GM12878 (cell line): Measurements from ENCODE around the gene LKAAEAR1. TPM values are rescaled to one million over a fixed set of nuclear protein-coding genes. Genes with fewer than 3 reads are reported as not detected.
A peak's percentile ranks its signal among the peaks of the same experiment; 100 is the strongest.

Source experiments
- ATAC-seq: fragments of 200-7000 bp; cut with Tn5 transposase; 3 replicates; pipeline ENCODE4 v1.9.1; 2020; ENCODE audit warnings: mild to moderate bottlenecking, moderate library complexity
- BruUV-seq: library from RNA; stranded (reverse); fragments of 400-500 nt; replicated peaks from 2 replicates; lab custom pipeline; 2021; lab: Mats Ljungman, UMichigan
- CTCF ChIA-PET: fragments of 300-600 bp; sonication (Branson Sonifier 250); formaldehyde crosslinking; extraction: SDS; loops from one replicate; lab custom pipeline; 2021; ENCODE audit warnings: inconsistent platforms; lab: Yijun Ruan, JAX
- POLR2A ChIA-PET: fragments of 350-600 bp; formaldehyde crosslinking; extraction: SDS; loops from one replicate; lab custom pipeline; 2021; ENCODE audit warnings: inconsistent platforms; lab: Charles Lee
- RAD21 ChIA-PET: fragments of 300-600 bp; sonication (Branson Sonifier 250); formaldehyde crosslinking; loops from one replicate; lab custom pipeline; 2023; ENCODE audit warnings: antibody characterized with exemption; ENCODE audit not compliant: unreplicated experiment; lab: Charles Lee
- SMC1A ChIA-PET: fragments of 300-600 bp; sonication (Branson Sonifier 250); formaldehyde crosslinking; loops from one replicate; lab custom pipeline; 2023; ENCODE audit not compliant: unreplicated experiment, uncharacterized antibody; lab: Charles Lee
- DNase-seq: peaks from one replicate; pipeline ENCODE4 v3.0.0-alpha.2; 2011; ENCODE audit warnings: low read depth, low spot score
- FAIRE-seq: peaks from 3 replicates; lab custom pipeline; 2011; peaks lifted over from hg19 to GRCh38; lab: Jason Lieb, UNC
- H2AFZ ChIP-seq: 2 replicates; pipeline ENCODE4 v1.6.0; 2011; ENCODE audit warnings: low read depth, low read length, control low read depth; ENCODE audit not compliant: control insufficient read depth
- H3K27ac ChIP-seq: 2 replicates; pipeline ENCODE4 v1.5.1; 2011; ENCODE audit warnings: control low read depth; ENCODE audit not compliant: control insufficient read depth, insufficient read depth
- H3K27me3 ChIP-seq, 2 experiments: replicated peaks in 1 of 2; 2 replicates each; pipeline versions ENCODE4 v1.6.0 to v1.6.1; 2011; ENCODE audit warnings: low read length in 1 of 2; ENCODE audit not compliant: control insufficient read depth in 2 of 2, insufficient read depth in 2 of 2
- H3K36me3 ChIP-seq, 2 experiments: 2 replicates each; pipeline ENCODE4 v1.5.1; 2011; ENCODE audit warnings: low read length in 1 of 2; ENCODE audit not compliant: control insufficient read depth in 2 of 2, insufficient read depth in 2 of 2
- H3K4me1 ChIP-seq: 2 replicates; pipeline ENCODE4 v1.6.1; 2011; ENCODE audit warnings: mild to moderate bottlenecking, low read length, moderate library complexity, mixed read lengths; ENCODE audit not compliant: control insufficient read depth, insufficient read depth
- H3K4me2 ChIP-seq: 2 replicates; pipeline ENCODE4 v1.6.0; 2011; ENCODE audit warnings: control low read depth; ENCODE audit not compliant: control insufficient read depth, insufficient read depth
- H3K4me3 ChIP-seq: fragments of 200-600 bp; sonication (generic); 2 replicates; pipeline ENCODE4 v1.5.1; 2016
- H3K79me2 ChIP-seq: 2 replicates; pipeline ENCODE4 v1.6.0; 2011; ENCODE audit warnings: low read length; ENCODE audit not compliant: control insufficient read depth, insufficient read depth
- H3K9ac ChIP-seq: 2 replicates; pipeline ENCODE4 v1.8.0; 2011; ENCODE audit warnings: low read length, control low read depth, mixed read lengths; ENCODE audit not compliant: control insufficient read depth, insufficient read depth
- H3K9me3 ChIP-seq: replicated peaks from 3 replicates; pipeline ENCODE4 v1.5.1; 2011; ENCODE audit warnings: mild to moderate bottlenecking, low read length; ENCODE audit not compliant: control insufficient read depth, insufficient read depth
- H4K20me1 ChIP-seq: 2 replicates; pipeline ENCODE4 v1.6.0; 2011; ENCODE audit not compliant: control insufficient read depth, insufficient read depth
- CEBPB ChIP-seq, 2 experiments: fragments of 150-350 bp in 1 of 2; IDR thresholded peaks; 2 replicates each; pipeline ENCODE4 v1.6.1; 2012 to 2014; ENCODE audit warnings: low read depth in 2 of 2, low read length in 2 of 2, borderline replicate concordance in 1 of 2, inconsistent platforms in 1 of 2
- GATAD2B ChIP-seq: fragments of 450-650 bp; conservative IDR thresholded peaks from 2 replicates; pipeline ENCODE4 v1.6.1; 2017; ENCODE audit warnings: low read depth, mild to moderate bottlenecking, moderate library complexity
- HCFC1 ChIP-seq: fragments of 150-350 bp; IDR thresholded peaks from 2 replicates; pipeline ENCODE4 v1.6.1; 2014; ENCODE audit warnings: low read length
- IKZF1 ChIP-seq: fragments of 450-650 bp; conservative IDR thresholded peaks from 2 replicates; pipeline ENCODE4 v1.6.1; 2017; ENCODE audit warnings: antibody characterized with exemption, mild to moderate bottlenecking
- IRF3 ChIP-seq: fragments of 450-650 bp; IDR thresholded peaks from 2 replicates; pipeline ENCODE4 v1.6.1; 2014; ENCODE audit warnings: mild to moderate bottlenecking
- JUND ChIP-seq: IDR thresholded peaks from 2 replicates; pipeline ENCODE4 v1.6.1; 2012; ENCODE audit warnings: low read depth, mild to moderate bottlenecking, low read length, improper control_type of control experiment, moderate library complexity
- MTA2 ChIP-seq: fragments of 450-650 bp; IDR thresholded peaks from 2 replicates; pipeline ENCODE4 v1.6.1; 2016; ENCODE audit warnings: low read depth, mild to moderate bottlenecking, moderate library complexity
- NR2F1 ChIP-seq: fragments of 450-650 bp; conservative IDR thresholded peaks from 2 replicates; pipeline ENCODE4 v1.6.1; 2017; ENCODE audit warnings: mild to moderate bottlenecking
- SREBF2 ChIP-seq: IDR thresholded peaks from 2 replicates; pipeline ENCODE4 v1.6.1; 2012; ENCODE audit warnings: mild to moderate bottlenecking, low read length
- ZNF687 ChIP-seq: fragments of 450-650 bp; IDR thresholded peaks from 2 replicates; pipeline ENCODE4 v1.6.1; 2017; ENCODE audit warnings: mild to moderate bottlenecking, moderate library complexity
- WGBS: methylation state at CpG from one replicate; pipeline ENCODE4 v1.1.6; 2016; ENCODE audit warnings: low lambda C conversion rate; ENCODE audit not compliant: insufficient replicate concordance, insufficient coverage; ENCODE audit errors: missing lambda C conversion rate; 5-methylcytosine and 5-hydroxymethylcytosine counted together
- in situ Hi-C: fragments of 300-500 bp; cut with MboI; formaldehyde crosslinking; loops from 9 replicates; pipeline ENCODE4 v1.14.3; 2018; ENCODE audit warnings: mixed read lengths
- intact Hi-C: fragments of 100-400 bp; cut with micrococcal nuclease; formaldehyde crosslinking; loops from one replicate; pipeline ENCODE4 v1.14.2; 2022; ENCODE audit not compliant: unreplicated experiment
- polyA plus RNA-seq, 11 experiments: library from polyadenylated mRNA; depleted of rRNA in 4 of 11; unstranded in 6 of 11; stranded (reverse) in 5 of 11; fragments of >200 nt; fragmentation: Nextera tagmentation in 4 of 11; fragmentation: Illumina TruSeq in 1 of 11; extraction: Ambion mirVana in 4 of 11; extraction: Trizol in 1 of 11; gene quantifications; 1 replicate in 1 of 11; 2 replicates in 10 of 11; pipeline versions ENCODE4 v1.2.1 to v1.2.3, GENCODE V29; 2011 to 2016; ENCODE audit warnings: inconsistent platforms in 2 of 11, missing spikeins in 2 of 11, low read depth in 1 of 11
- total RNA-seq, 4 experiments: library from RNA; depleted of rRNA in 3 of 4; stranded (reverse); fragments of >200 nt in 3 of 4; fragmentation: Illumina TruSeq in 1 of 4; extraction: Trizol in 1 of 4; gene quantifications; 2 replicates each; pipeline versions ENCODE4 v1.2.1 to v1.2.3, GENCODE V29; 2013 to 2021

Gene LKAAEAR1
- total and polyA plus RNA-seq, 10 of the 15 experiments (the other 5 are each of a cell fraction or from before 2014, with no cell fraction given): not detected

DNA sequence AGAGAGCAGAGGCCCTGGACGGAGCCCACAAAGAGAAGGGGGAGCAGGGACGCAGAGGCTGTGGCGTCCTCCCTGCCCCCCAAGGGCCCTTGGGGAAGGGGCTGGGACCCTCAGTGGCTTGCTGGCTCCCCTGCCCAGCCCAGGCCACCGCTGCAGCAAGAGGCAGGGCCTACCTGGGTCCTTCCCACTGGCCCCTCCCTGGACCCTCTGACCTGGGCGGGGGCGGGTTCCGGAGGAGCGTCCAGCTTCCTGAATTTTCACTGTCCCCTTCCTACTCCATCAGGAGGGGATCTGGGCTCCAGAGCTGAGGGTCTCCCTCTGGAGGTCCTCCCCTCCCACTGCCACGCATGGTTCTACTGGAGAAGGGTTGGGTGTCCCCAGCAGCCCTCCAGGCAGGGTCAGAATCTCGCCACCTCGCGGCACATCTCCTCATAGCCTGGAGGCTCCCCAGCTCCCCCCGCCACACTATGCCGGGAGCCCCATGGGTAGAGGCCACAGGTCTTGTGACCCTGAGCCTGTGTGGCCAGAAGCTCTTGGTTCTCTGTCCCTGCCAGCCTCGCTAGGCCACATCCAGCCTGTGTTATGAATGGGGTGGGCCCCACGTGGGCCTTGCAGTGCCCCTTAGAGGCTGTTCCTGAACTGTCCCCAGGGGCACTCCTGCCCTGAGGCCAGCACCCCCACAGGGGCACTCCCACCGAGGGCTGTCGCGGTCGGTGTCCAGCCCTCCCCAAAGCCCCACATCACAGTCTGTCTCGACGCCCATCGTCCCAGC, 33.8 kb downstream of the LKAAEAR1 start:
- ChIA-PET SMC1A (interaction anchor here (0.8 kb wide), 1 partner anchor 135 kb away, joined by 3 read pairs; no protein-coding TSS in a partner anchor), RAD21 (no interaction called here), POLR2A (interaction anchor here (0.8 kb wide), 1 partner anchor 15 kb away, joined by 6 read pairs; no protein-coding TSS in a partner anchor), CTCF (interaction anchor here (0.5 to 2.7 kb wide), 3 partner anchors 9 to 144 kb away, joined by 3 to 10 read pairs (median 5); no protein-coding TSS in a partner anchor)
- Histone ChIP-seq H3K4me1 (peaks cover 15% of the 10 kb centered on the region), H4K20me1 (no peaks in the 10 kb centered on the region), H3K4me3 (no peak overlapping the region), H3K36me3 (no peaks in the 10 kb centered on the region), H3K27me3 (peaks cover 4 to 14% of the 10 kb centered on the region in 2 experiments; a peak in 3 of 4 replicates), H3K27ac (no peak overlapping the region), H3K9me3 (no peaks in the 10 kb centered on the region), H3K9ac (no peak overlapping the region), H3K4me2 (no peak overlapping the region), H3K79me2 (no peaks in the 10 kb centered on the region), H2AFZ (no peak overlapping the region)
- 0 out of 2 replicates have a peak, but pooled peaks have one; percentile 1 for TF ChIP-seq MTA2
- TF ChIP-seq NR2F1: peak; percentile 22; the same call in 1 of the 2 replicates
- TF ChIP-seq SREBF2: no peak
- BruUV-seq: no TSS peak
- DNase-seq: no peak
- in situ Hi-C loops (no loop called here), intact Hi-C loops (loop anchor here (10.0 kb wide), 1 partner anchor 186 kb away; the partner anchor contains the start of genes ABHD16B and TPD52L2)
- peak; percentile 2; the same call in 1 of the 3 replicates for ATAC-seq
- WGBS: 65% methylated on average over 23 of the region's 23 CpGs
- no peak for FAIRE-seq

GRCh38 chr20:64049878-64050260, 34.3 kb downstream of the LKAAEAR1 start:
- RAD21 ChIA-PET: no interaction called here
- TF ChIP-seq GATAD2B (0 out of 2 replicates have a peak, but pooled peaks have one; percentile 17), ZNF687 (0 out of 2 replicates have a peak, but pooled peaks have one; percentile 22), JUND (no peak), MTA2 (0 out of 2 replicates have a peak, but pooled peaks have one; percentile 13), HCFC1 (no peak), IKZF1 (peak; percentile 35; the same call in 1 of the 2 replicates), IRF3 (no peak), CEBPB (IDR thresholded peaks at IDR 0.05; ENCODE audit: borderline replicate concordance in 1 of 2, low read depth in 2 of 2, low read length in 2 of 2) (no peak)

More at GRCh38 chr20:64049878-64050260, 34.3 kb downstream of the LKAAEAR1 start:
- Histone ChIP-seq H3K79me2 (no peaks in the 10 kb centered on the region), H2AFZ (no peak overlapping the region), H3K4me2 (peak overlapping the region; percentile 42), H3K36me3 (no peaks in the 10 kb centered on the region), H3K4me3 (no peak overlapping the region), H3K27me3 (peaks cover 4 to 14% of the 10 kb centered on the region in 2 experiments; a peak in 3 of 4 replicates), H3K9ac (no peak overlapping the region), H4K20me1 (no peaks in the 10 kb centered on the region), H3K9me3 (no peaks in the 10 kb centered on the region), H3K27ac (no peak overlapping the region), H3K4me1 (peaks cover 9% of the 10 kb centered on the region)
- in situ Hi-C loops (no loop called here), intact Hi-C loops (loop anchor here (10.0 kb wide), 1 partner anchor 185 kb away; the partner anchor contains the start of genes ABHD16B and TPD52L2)
- DNase-seq (no peak), FAIRE-seq (no peak), ATAC-seq (no peak; the same call in 2 of the 3 replicates)
- SMC1A ChIA-PET: no interaction called here
- CTCF ChIA-PET: interaction anchor here (0.5 to 2.2 kb wide), 2 partner anchors 8 to 144 kb away, joined by 3 to 5 read pairs; no protein-coding TSS in a partner anchor
- 13% methylated on average over 15 of the region's 16 CpGs for WGBS
- BruUV-seq: no TSS peak
- POLR2A ChIA-PET: interaction anchor here (0.8 kb wide), 1 partner anchor 16 kb away, joined by 6 read pairs; no protein-coding TSS in a partner anchor
